ENCODE measurements around the gene C8G.

C8G gene

GRCh38 chr9:136968333-136969127, 23.5 kb downstream of the C8G start:
- no peak for TF ChIP-seq GATA2 (IDR thresholded peaks at IDR 0.05; ENCODE audit: low read depth, low read length)
- no peak for TF ChIP-seq GATA3 (IDR thresholded peaks at IDR 0.05; ENCODE audit: low read depth, low read length)

GRCh38 chr9:136969150-136969549, 24.1 kb downstream of the C8G start:
- TF ChIP-seq GATA2 (IDR thresholded peaks at IDR 0.05; ENCODE audit: low read depth, low read length) (no peak), GATA3 (IDR thresholded peaks at IDR 0.05; ENCODE audit: low read depth, low read length) (no peak)

- no peak for TF ChIP-seq GATA3 (IDR thresholded peaks at IDR 0.05; ENCODE audit: low read depth, low read length)
- no peak for TF ChIP-seq GATA2 (IDR thresholded peaks at IDR 0.05; ENCODE audit: low read depth, low read length)
Observed at GRCh38 chr9:136969774-136970173, 24.7 kb downstream of the C8G start.

GRCh38 chr9:136970361-136970760, 25.3 kb downstream of the C8G start:
- TF ChIP-seq GATA2 (IDR thresholded peaks at IDR 0.05; ENCODE audit: low read depth, low read length) = no peak
- no peak for TF ChIP-seq GATA3 (IDR thresholded peaks at IDR 0.05; ENCODE audit: low read depth, low read length)

- TF ChIP-seq GATA3 (IDR thresholded peaks at IDR 0.05; ENCODE audit: low read depth, low read length) = no peak
- TF ChIP-seq GATA2 (IDR thresholded peaks at IDR 0.05; ENCODE audit: low read depth, low read length) = no peak
Observed at GRCh38 chr9:136971746-136972145, 26.7 kb downstream of the C8G start.

GRCh38 chr9:136972335-136972734, 27.3 kb downstream of the C8G start:
- TF ChIP-seq GATA3 (IDR thresholded peaks at IDR 0.05; ENCODE audit: low read depth, low read length) (no peak), GATA2 (IDR thresholded peaks at IDR 0.05; ENCODE audit: low read depth, low read length) (no peak)

- TF ChIP-seq GATA3 (IDR thresholded peaks at IDR 0.05; ENCODE audit: low read depth, low read length) (no peak), GATA2 (IDR thresholded peaks at IDR 0.05; ENCODE audit: low read depth, low read length) (no peak)
Observed at GRCh38 chr9:136972743-136973142, 27.7 kb downstream of the C8G start.

GRCh38 chr9:136973618-136974617, 28.9 kb downstream of the C8G start:
- TF ChIP-seq GATA2 (IDR thresholded peaks at IDR 0.05; ENCODE audit: low read depth, low read length) = no peak
- no peak for TF ChIP-seq GATA3 (IDR thresholded peaks at IDR 0.05; ENCODE audit: low read depth, low read length)

- TF ChIP-seq GATA2 (IDR thresholded peaks at IDR 0.05; ENCODE audit: low read depth, low read length) (no peak), GATA3 (IDR thresholded peaks at IDR 0.05; ENCODE audit: low read depth, low read length) (no peak)
Observed at GRCh38 chr9:136974817-136975535, 29.9 kb downstream of the C8G start.

GRCh38 chr9:136975644-136976043, 30.6 kb downstream of the C8G start:
- no peak for TF ChIP-seq GATA2 (IDR thresholded peaks at IDR 0.05; ENCODE audit: low read depth, low read length)
- no peak for TF ChIP-seq GATA3 (IDR thresholded peaks at IDR 0.05; ENCODE audit: low read depth, low read length)

- TF ChIP-seq GATA2 (IDR thresholded peaks at IDR 0.05; ENCODE audit: low read depth, low read length) = no peak
- no peak for TF ChIP-seq GATA3 (IDR thresholded peaks at IDR 0.05; ENCODE audit: low read depth, low read length)
Observed at GRCh38 chr9:136977223-136977622, 32.2 kb downstream of the C8G start, which contains the start of gene PTGDS. PTGDS (plus strand) TSS chr9:136977504; CDS start chr9:136977579, 75 bp downstream.

GRCh38 chr9:136977649-136978072, 32.6 kb downstream of the C8G start:
- TF ChIP-seq GATA3 (IDR thresholded peaks at IDR 0.05; ENCODE audit: low read depth, low read length) = no peak
- no peak for TF ChIP-seq GATA2 (IDR thresholded peaks at IDR 0.05; ENCODE audit: low read depth, low read length)

- TF ChIP-seq GATA2 (IDR thresholded peaks at IDR 0.05; ENCODE audit: low read depth, low read length) (no peak), GATA3 (IDR thresholded peaks at IDR 0.05; ENCODE audit: low read depth, low read length) (no peak)
Observed at GRCh38 chr9:136978073-136978864, 33.2 kb downstream of the C8G start.

Measured in SH-SY5Y (cell line).